Measurements from ENCODE around the gene EPHA4.

EPHA4 gene

GRCh38 chr2:221601376-221601775 is 29.3 kb upstream of the EPHA4 start:
- Histone ChIP-seq H2BK12ac (ENCODE audit: low read length in 2 of 2) (no peak overlapping the region), H3K18ac (ENCODE audit: low read depth in 1 of 2, low read length in 2 of 2) (no peak overlapping the region), H3K9ac (ENCODE audit: low read length) (no peak overlapping the region), H3K27me3 (ENCODE audit: control insufficient read depth in 1 of 2, insufficient read depth in 1 of 2, low read length in 2 of 2) (no peaks in the 10 kb centered on the region), H2BK120ac (ENCODE audit: low read depth, low read length) (no peak overlapping the region), H3K4ac (ENCODE audit: low read depth in 1 of 2, low read length in 2 of 2) (no peak overlapping the region), H3K23ac (ENCODE audit: low read length in 2 of 2) (no peak overlapping the region), H3K36me3 (ENCODE audit: control insufficient read depth in 1 of 2, insufficient read depth in 2 of 2, low read depth in 1 of 2, low read length in 2 of 2) (no peaks in the 10 kb centered on the region), H4K8ac (ENCODE audit: low read length) (no peak overlapping the region), H3K4me2 (ENCODE audit: low read length, poor library complexity, severe bottlenecking) (no peak overlapping the region), H3K27ac (ENCODE audit: low read length, poor library complexity, severe bottlenecking) (no peak overlapping the region), H3K9me3 (ENCODE audit: control insufficient read depth, low read length) (no peaks in the 10 kb centered on the region), H3K4me1 (ENCODE audit: control insufficient read depth, insufficient read depth, low read depth, low read length) (peaks cover 4% of the 10 kb centered on the region), H2BK15ac (ENCODE audit: low read depth, poor library complexity, severe bottlenecking) (no peak overlapping the region), H2BK5ac (ENCODE audit: low read depth, low read length, poor library complexity, severe bottlenecking) (no peak overlapping the region), H2AK5ac (ENCODE audit: low read length, severe bottlenecking) (no peak overlapping the region), H4K91ac (ENCODE audit: low read length) (no peak overlapping the region), H3K4me3 (ENCODE audit: insufficient read depth in 1 of 2, low read depth in 1 of 2, low read length in 2 of 2) (no peak overlapping the region), H2AFZ (ENCODE audit: low read depth, low read length) (no peak overlapping the region), H3K79me1 (replicated peaks; ENCODE audit: low read length, poor library complexity, severe bottlenecking) (no peaks in the 10 kb centered on the region), H3K14ac (ENCODE audit: low read length in 2 of 2) (no peak overlapping the region)
- WGBS, result 95% methylated on average over 2 of the region's 3 CpGs
- DNase-seq, result no peak

DNA sequence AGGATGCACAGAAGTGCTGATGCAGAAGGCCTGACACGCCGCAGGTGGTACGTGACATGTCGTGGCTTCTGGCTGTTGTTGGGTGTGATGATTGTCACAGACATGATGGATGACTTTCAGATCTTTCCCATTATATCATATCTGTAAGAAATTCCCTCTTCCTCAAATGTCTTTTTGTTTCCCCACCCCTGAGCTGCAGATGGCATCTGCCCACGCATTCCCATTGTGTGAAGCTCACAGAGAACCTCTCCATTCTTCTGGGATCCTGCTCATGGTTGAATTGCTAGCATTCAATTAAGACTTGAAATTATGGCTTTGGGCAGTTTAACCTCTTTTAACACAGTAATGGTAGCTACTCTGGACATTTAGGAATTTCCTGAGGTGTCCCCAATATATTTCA is 28.3 kb upstream of the EPHA4 start:
- Histone ChIP-seq H2BK120ac (ENCODE audit: low read depth, low read length) (no peak overlapping the region), H3K4me3 (ENCODE audit: insufficient read depth in 1 of 2, low read depth in 1 of 2, low read length in 2 of 2) (no peak overlapping the region), H3K4ac (ENCODE audit: low read depth in 1 of 2, low read length in 2 of 2) (no peak overlapping the region), H3K14ac (ENCODE audit: low read length in 2 of 2) (peak overlapping the region in 1 of 2 experiments; percentile 73), H3K23ac (ENCODE audit: low read length in 2 of 2) (no peak overlapping the region), H4K91ac (ENCODE audit: low read length) (no peak overlapping the region), H3K9ac (ENCODE audit: low read length) (no peak overlapping the region), H3K4me2 (ENCODE audit: low read length, poor library complexity, severe bottlenecking) (no peak overlapping the region), H3K79me1 (replicated peaks; ENCODE audit: low read length, poor library complexity, severe bottlenecking) (no peaks in the 10 kb centered on the region), H2BK12ac (ENCODE audit: low read length in 2 of 2) (no peak overlapping the region), H4K8ac (ENCODE audit: low read length) (no peak overlapping the region), H3K9me3 (ENCODE audit: control insufficient read depth, low read length) (no peaks in the 10 kb centered on the region), H2AFZ (ENCODE audit: low read depth, low read length) (no peak overlapping the region), H2AK5ac (ENCODE audit: low read length, severe bottlenecking) (no peak overlapping the region), H3K36me3 (ENCODE audit: control insufficient read depth in 1 of 2, insufficient read depth in 2 of 2, low read depth in 1 of 2, low read length in 2 of 2) (no peaks in the 10 kb centered on the region), H3K27me3 (ENCODE audit: control insufficient read depth in 1 of 2, insufficient read depth in 1 of 2, low read length in 2 of 2) (no peaks in the 10 kb centered on the region), H2BK15ac (ENCODE audit: low read depth, poor library complexity, severe bottlenecking) (no peak overlapping the region), H3K4me1 (ENCODE audit: control insufficient read depth, insufficient read depth, low read depth, low read length) (peaks cover 4% of the 10 kb centered on the region), H3K18ac (ENCODE audit: low read depth in 1 of 2, low read length in 2 of 2) (no peak overlapping the region), H2BK5ac (ENCODE audit: low read depth, low read length, poor library complexity, severe bottlenecking) (no peak overlapping the region), H3K27ac (ENCODE audit: low read length, poor library complexity, severe bottlenecking) (no peak overlapping the region)
- DNase-seq, result no peak
- 100% methylated on average over 1 of the region's 5 CpGs for WGBS

DNA sequence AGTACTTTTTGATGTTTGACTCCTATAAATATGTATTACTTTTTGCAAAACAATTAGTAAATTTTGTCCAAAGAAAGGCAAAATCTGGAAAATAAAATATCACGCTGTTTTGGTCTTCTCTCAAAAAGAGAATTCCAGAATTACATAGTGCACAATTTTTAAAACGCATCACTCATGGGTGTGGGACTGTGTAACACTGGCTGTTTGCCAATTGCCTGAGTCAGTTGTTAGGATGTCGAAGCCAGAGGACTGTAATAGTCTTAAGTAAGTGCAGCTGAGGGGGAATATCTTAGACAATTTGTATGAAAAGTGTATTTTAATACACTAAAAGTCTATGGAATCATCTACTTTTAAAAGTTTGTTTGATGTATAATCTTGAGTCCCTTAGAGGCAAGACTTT is 24.1 kb upstream of the EPHA4 start:
- no peak overlapping the region for H3K9ac ChIP-seq (ENCODE audit: low read length)
- H2BK5ac ChIP-seq (ENCODE audit: low read depth, low read length, poor library complexity, severe bottlenecking), result no peak overlapping the region
- no peak overlapping the region for H2BK15ac ChIP-seq (ENCODE audit: low read depth, poor library complexity, severe bottlenecking)
- H3K18ac ChIP-seq (ENCODE audit: low read depth in 1 of 2, low read length in 2 of 2), result no peak overlapping the region
- H4K91ac ChIP-seq (ENCODE audit: low read length), result no peak overlapping the region
- H3K27me3 ChIP-seq (ENCODE audit: control insufficient read depth in 1 of 2, insufficient read depth in 1 of 2, low read length in 2 of 2), result no peaks in the 10 kb centered on the region
- no peak overlapping the region for H3K4me2 ChIP-seq (ENCODE audit: low read length, poor library complexity, severe bottlenecking)
- H3K27ac ChIP-seq (ENCODE audit: low read length, poor library complexity, severe bottlenecking), result no peak overlapping the region
- DNase-seq, result peak; percentile 50
- H4K8ac ChIP-seq (ENCODE audit: low read length), result no peak overlapping the region
- no peak overlapping the region for H3K4ac ChIP-seq (ENCODE audit: low read depth in 1 of 2, low read length in 2 of 2)
- H3K79me1 ChIP-seq (replicated peaks; ENCODE audit: low read length, poor library complexity, severe bottlenecking), result no peaks in the 10 kb centered on the region
- no peaks in the 10 kb centered on the region for H3K9me3 ChIP-seq (ENCODE audit: control insufficient read depth, low read length)
- H2BK12ac ChIP-seq (ENCODE audit: low read length in 2 of 2), result no peak overlapping the region
- H3K23ac ChIP-seq (ENCODE audit: low read length in 2 of 2), result no peak overlapping the region
- no peak overlapping the region for H3K14ac ChIP-seq (ENCODE audit: low read length in 2 of 2)
- peaks cover 4% of the 10 kb centered on the region for H3K4me1 ChIP-seq (ENCODE audit: control insufficient read depth, insufficient read depth, low read depth, low read length)
- 50% methylated on average over 2 of the region's 3 CpGs for WGBS
- H2AFZ ChIP-seq (ENCODE audit: low read depth, low read length), result no peak overlapping the region
- H3K36me3 ChIP-seq (ENCODE audit: control insufficient read depth in 1 of 2, insufficient read depth in 2 of 2, low read depth in 1 of 2, low read length in 2 of 2), result no peaks in the 10 kb centered on the region
- no peak overlapping the region for H2BK120ac ChIP-seq (ENCODE audit: low read depth, low read length)
- H3K4me3 ChIP-seq (ENCODE audit: insufficient read depth in 1 of 2, low read depth in 1 of 2, low read length in 2 of 2), result no peak overlapping the region
- H2AK5ac ChIP-seq (ENCODE audit: low read length, severe bottlenecking), result no peak overlapping the region

- Histone ChIP-seq H3K9me3 (ENCODE audit: control insufficient read depth, low read length) (no peaks in the 10 kb centered on the region), H3K27ac (ENCODE audit: low read length, poor library complexity, severe bottlenecking) (no peak overlapping the region), H2AK5ac (ENCODE audit: low read length, severe bottlenecking) (peak overlapping the region; percentile 44), H3K14ac (ENCODE audit: low read length in 2 of 2) (no peak overlapping the region), H2BK5ac (ENCODE audit: low read depth, low read length, poor library complexity, severe bottlenecking) (no peak overlapping the region), H2AFZ (ENCODE audit: low read depth, low read length) (no peak overlapping the region), H3K4me2 (ENCODE audit: low read length, poor library complexity, severe bottlenecking) (no peak overlapping the region), H3K79me1 (replicated peaks; ENCODE audit: low read length, poor library complexity, severe bottlenecking) (no peaks in the 10 kb centered on the region), H3K4ac (ENCODE audit: low read depth in 1 of 2, low read length in 2 of 2) (no peak overlapping the region), H3K9ac (ENCODE audit: low read length) (no peak overlapping the region), H3K36me3 (ENCODE audit: control insufficient read depth in 1 of 2, insufficient read depth in 2 of 2, low read depth in 1 of 2, low read length in 2 of 2) (no peaks in the 10 kb centered on the region), H2BK12ac (ENCODE audit: low read length in 2 of 2) (no peak overlapping the region), H2BK15ac (ENCODE audit: low read depth, poor library complexity, severe bottlenecking) (no peak overlapping the region), H3K4me1 (ENCODE audit: control insufficient read depth, insufficient read depth, low read depth, low read length) (peaks cover 5% of the 10 kb centered on the region), H4K8ac (ENCODE audit: low read length) (no peak overlapping the region), H4K91ac (ENCODE audit: low read length) (no peak overlapping the region), H3K4me3 (ENCODE audit: insufficient read depth in 1 of 2, low read depth in 1 of 2, low read length in 2 of 2) (no peak overlapping the region), H3K23ac (ENCODE audit: low read length in 2 of 2) (no peak overlapping the region), H3K27me3 (ENCODE audit: control insufficient read depth in 1 of 2, insufficient read depth in 1 of 2, low read length in 2 of 2) (no peaks in the 10 kb centered on the region), H2BK120ac (ENCODE audit: low read depth, low read length) (no peak overlapping the region), H3K18ac (ENCODE audit: low read depth in 1 of 2, low read length in 2 of 2) (no peak overlapping the region)
- WGBS, result 98% methylated on average over 3 of the region's 4 CpGs
- DNase-seq, result no peak
Observed at GRCh38 chr2:221590861-221591365, 18.8 kb upstream of the EPHA4 start.
